GM19324 (cell line): ENCODE measurements around the gene LDB2.
"Not testable (repeated sequence)": the region's sequence is repeated elsewhere in the genome, so short reads cannot be mapped to it uniquely, and the experiment has no call there.

Experiments
- ATAC-seq: cut with Tn5 transposase; IDR thresholded peaks from one replicate; pipeline ENCODE4 v1.9.1; 2021; ENCODE audit warnings: mild to moderate bottlenecking, moderate library complexity; ENCODE audit not compliant: unreplicated experiment, low FRiP score

LDB2 gene

DNA sequence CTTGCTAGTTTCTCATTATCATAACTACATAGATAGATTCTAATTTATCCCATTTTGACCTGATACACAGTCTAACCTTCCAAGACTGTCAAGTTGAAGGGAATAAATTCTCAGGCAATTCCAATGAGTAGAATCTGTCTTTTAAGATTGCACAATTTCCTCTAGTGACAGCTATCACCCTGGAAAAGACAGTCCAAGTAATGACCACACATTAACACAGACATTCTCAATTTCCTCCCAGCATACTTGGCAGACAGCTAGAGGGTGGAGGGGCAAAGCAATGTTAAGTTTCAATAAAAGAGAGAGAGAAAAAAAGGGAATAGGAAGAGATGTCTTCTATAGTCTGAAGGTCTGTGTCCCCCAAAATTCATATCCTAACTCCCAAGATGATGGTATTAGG lies 234.7 kb downstream of the LDB2 start:
- no peak for ATAC-seq

DNA sequence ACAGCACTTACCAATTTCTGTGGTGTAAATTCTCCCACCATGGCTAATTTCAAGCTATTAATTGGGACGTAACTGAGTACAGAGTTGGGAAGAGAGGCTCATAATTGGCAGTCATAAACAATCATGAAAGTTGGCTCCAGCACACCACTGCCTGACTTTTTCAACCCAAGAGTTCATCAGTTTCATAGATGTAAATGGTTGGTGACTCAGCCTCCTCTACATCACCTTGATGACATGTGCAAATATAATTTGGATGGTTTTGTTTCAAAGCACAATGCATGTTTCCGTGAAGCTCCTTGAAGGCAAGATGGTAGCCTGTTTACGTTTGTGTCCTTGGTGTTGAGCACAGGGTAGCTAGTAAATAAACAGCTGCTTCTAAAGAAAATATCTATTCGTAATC lies 235.1 kb downstream of the LDB2 start:
- no peak for ATAC-seq

DNA sequence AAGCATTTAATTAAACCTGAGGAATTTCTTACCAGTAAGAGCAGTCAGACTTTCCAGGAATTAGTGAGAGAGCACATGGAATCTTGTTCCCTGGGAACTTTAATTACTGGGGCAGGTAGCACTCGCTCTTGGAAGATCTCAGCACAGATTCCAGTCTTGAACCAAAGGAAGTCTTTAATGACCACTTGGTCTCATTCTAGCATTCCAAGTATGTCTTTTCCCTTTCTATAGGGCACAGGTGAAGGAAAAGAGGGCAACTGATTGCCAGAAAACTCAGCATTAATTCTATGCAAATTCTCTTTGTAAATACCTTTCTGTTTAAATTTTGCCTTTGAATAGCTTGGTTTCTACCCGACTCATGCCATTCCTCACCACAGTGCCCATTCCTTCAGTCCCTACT lies 236.6 kb downstream of the LDB2 start:
- ATAC-seq = no peak

DNA sequence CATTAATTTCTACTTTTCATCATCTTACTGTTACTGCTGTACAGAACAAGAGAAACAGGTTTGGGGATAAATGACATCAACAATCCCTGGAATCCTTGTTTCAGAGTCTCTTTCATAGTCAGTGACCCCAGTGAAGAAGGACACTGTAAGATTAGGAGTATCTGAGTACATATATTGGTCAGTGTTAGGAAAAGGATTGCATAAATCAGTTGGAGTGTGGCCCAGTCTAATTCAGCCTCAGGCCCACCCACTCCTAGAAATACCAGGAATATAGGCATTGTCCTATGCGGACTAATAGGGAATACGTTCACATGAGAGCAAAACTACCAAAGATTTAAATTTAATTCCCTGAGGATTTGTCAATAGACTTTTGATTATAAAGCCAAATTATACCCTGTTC lies 237.8 kb downstream of the LDB2 start:
- no peak for ATAC-seq

DNA sequence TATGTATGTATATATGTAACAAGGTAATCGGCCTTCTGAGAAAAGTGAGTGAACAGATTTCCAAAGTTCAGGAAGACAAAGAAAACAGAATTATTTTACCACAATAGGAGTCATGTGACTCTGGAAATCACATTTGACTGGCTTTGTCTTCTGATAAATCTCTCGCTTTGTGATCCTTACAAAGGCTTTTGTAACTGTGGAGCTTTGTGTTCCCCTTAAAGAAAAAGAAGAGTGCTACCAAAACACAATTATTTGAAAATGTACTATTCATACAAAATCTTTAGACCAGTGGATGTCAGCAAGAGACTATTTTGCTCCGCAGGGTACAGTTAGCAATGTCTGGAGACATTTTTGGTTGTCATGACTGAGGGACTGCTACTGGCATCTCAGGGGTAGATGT lies 238.8 kb downstream of the LDB2 start:
- no peak for ATAC-seq

DNA sequence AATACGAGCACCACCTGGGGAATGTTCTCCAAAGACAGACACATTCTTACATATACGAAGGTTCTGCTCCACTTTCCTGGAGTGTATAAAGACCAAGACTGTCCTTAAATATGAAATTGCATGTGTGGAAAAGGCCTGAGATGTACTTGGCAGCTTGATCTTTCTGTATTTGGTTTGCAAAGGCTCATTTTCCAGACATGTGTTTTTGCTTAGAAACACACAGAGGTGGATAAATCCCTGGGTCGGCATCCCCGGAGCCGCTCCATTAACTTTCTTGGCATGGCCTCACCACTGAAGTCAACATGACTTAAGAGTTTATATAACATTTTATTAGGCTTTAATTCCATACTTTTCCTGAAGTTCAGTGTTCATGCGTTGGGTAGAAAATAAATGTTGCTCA lies 239.4 kb downstream of the LDB2 start:
- ATAC-seq = no peak

DNA sequence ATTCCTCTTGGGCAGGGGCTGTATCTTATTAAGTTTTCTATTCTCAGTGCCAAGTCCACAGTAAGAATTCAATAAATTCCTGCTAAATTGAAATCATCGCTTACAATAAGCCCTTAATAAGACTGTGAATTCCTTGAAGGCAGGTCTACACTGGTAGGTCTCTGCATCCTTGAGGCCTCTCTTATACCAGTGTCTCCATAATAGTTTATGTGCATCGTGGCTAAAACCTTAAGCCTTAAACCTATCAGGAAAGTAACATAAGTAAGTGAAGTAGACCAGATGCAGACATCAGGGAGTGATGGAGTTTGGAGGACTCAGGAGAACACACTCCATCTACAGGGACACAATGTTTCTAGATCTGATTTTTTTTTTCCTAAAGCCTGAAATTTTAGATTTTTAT lies 240.3 kb downstream of the LDB2 start:
- no peak for ATAC-seq

DNA sequence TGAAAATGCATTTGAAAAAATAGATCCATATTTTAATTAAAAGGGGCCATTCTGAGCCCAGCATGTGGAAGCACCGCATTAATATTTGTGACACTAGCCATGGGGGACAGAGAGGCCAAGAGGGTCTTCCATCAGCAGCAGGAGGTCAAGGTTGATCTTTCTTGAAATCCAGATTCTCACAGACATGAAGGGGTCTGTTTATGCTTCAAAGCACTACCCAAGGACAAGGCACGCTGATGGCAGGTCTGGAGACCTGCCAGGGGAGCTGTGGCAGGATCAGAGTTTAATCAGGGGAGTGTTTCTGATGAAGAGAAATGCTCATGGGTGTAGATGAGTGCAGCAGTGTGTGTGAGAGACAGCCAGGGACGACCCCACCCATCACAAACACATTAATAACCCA lies 243.3 kb downstream of the LDB2 start:
- ATAC-seq = no peak

DNA sequence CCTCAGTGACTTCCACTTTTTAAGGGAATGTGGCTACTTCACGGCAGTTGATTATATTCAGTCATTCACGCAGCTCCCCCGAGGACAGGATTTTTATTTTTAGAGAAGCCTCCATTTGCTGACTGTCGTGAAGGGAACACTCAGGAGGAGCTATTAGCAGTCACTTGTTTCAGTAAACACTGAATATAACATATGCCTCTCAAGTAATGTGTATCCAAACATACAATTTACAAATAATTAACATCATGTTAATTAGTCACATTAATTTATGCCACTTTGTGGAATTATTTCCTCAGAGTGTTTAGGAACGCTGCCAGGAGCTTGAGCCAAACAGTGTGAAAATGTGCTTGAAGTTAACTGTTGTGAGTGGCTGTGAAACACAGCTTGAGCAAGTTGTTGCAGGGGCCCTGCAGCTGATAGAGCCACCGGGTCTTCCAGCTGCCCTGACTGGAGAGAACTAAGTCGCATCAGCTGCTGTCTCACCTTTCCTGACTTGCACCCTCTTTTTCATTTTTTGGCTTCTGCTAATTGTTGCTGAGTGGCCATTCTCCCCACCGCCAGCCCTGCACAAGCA lies 245.6 kb downstream of the LDB2 start:
- ATAC-seq = no peak

DNA sequence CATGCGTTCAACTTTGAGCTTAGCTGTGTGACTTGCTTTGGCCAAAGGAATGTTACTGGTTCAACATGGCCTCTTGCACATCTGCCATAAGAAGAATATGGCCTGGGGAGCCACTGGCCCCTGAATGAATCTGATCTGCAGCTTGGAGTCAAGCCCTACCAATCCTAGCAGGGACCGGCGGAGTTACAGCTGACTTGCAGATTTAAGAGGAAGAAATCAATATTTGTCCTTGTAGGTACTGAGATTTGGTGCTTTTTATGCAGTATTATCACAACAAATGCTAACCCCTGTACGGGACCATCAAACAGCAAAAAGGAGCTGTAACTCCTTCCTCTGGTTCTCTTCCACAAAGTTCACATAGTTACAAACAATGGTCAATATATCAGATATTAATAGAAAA lies 252.0 kb downstream of the LDB2 start:
- no peak for ATAC-seq

DNA sequence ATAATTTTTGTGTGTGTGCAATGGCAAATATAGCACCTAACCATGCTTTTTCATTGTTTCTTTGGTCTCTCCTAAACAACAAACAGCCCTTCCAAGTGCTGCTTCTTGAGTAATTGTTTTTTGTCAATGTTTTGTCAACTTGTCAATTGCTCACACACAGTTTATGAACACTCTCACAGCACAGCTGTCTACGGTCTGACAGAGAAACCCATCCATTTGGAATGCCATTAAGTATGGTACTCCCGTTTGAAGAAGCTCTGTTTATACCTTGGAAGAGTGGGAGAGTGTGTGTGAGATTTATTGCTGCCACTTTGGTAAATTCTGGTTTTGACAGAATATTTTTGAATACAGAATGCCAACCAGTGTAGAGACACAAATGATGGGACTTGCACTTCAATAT lies 254.6 kb downstream of the LDB2 start:
- ATAC-seq = no peak

DNA sequence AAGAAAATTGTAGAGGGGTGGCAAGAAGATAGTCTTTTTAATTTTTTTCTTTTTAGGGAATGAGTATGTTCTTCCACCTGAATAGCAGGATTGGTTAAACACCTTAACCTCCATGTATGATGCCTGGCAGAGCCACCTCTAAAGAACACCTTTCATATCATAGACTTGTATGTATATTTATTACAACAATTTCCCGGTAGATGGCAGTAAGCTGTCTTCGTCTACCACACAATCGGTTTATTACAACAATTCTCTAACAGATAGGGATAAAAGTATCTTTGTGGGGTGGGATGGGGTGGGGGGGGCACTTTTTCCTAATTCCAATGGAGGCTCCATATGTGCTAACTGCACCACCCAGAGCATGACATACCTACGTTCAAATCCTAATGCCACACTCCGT lies 255.5 kb downstream of the LDB2 start:
- ATAC-seq = no peak

DNA sequence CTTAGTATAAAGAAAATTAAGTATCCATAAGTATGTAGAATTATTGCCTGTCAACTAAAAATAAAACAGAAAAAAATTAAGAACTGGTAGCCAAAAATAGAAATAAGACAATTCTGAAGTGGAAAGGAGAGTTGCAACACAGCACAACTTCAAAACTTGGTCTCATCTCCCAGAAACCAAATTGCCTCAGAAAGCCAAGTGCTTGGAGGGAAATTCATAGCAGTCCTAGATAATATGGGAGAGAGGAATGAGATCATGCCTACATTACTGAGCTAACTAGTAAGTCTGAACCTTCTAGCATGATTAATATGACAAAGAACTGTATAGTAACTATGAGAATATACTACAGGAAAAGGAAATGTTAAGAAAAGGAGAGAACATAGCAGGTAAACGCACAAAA lies 256.5 kb downstream of the LDB2 start:
- ATAC-seq = no peak

DNA sequence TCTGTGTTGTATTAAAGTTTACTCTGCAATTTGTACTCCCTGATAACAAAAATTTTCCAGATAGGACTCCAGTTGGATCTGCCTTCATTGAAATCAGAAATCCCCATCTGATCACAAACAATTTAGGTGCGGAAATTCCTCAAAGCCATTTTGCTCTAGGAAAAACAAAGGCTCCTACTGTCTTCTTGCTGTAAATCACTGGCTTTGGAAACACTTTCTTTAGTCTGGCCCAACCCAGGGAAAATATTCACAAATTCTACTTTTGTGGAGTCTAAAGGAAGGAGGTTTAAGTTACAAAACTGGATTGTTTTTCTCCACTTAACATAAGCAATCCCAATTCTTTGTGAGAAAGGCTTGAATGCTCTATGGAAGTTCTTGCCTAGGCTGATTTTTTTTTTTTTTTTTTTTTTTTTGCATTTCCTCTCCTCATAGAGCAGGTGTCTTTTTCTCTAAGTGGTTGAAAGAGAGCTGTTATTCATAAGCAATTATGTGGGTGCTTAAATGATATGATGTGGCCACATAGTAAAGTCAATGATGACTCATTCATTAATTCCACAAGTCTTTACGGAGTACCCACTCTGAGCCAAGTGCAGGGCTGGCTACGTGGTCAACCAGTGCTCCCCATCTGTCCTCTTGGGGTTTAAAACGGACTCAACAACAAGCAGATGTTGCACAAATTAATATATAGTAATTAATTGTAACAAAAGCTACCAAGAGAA lies 261.4 kb downstream of the LDB2 start:
- ATAC-seq = no peak

DNA sequence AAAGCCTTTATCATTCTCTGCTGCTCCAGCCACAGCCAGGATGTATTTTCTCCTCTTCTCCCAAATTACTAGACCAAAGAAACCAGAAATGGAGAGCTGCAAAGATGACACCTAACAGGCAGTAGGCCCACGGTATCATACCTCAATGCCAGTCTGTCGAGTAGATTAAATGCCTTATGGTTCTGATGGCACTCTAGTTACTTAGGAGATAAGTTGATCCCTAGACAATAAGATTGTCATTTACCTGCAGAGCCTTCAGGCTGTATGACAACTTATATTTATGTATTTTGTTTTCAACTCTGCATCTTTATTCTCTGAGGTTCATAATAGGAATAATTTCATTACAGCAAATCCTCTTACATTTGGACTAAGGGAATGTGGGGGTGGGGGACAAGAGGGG lies 262.1 kb downstream of the LDB2 start:
- ATAC-seq = no peak

DNA sequence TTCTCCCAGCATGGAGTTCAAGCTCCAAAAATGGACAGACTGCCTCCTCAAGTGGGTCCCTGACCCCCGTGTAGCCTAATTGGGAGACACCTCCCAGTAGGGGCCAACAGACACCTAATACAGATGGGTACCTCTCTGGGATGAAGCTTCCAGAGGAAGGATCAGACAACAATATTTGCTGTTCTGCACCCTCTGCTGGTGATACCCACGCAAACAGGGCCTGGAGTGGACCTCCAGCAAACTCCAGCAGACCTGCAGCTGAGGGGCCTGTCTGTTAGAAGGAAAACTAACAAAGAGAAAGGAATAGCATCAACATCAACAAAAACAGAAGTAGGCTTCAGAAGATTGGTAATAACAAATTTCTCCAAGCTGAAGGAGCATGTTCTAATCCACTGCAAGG lies 269.2 kb downstream of the LDB2 start:
- ATAC-seq = not testable (repeated sequence)

DNA sequence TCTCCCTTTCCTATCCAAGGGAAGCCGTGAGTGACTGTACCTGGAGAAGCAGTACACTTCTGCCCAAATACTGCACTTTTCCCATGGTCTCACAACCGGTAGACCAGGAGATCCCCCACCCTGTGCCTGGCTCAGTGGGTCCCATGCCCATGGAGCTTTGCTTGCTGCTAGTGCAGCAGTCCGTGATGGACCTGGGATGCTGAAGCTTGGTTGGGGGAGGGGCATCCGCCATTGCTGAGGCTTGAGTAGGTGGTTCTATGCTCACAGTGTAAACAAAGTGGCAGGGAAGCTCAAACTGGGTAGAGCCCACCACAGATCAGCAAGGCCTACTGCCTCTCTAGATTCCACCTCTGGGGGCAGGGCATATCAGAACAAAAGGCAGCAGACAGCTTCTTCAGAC lies 269.6 kb downstream of the LDB2 start:
- not testable (repeated sequence) for ATAC-seq

DNA sequence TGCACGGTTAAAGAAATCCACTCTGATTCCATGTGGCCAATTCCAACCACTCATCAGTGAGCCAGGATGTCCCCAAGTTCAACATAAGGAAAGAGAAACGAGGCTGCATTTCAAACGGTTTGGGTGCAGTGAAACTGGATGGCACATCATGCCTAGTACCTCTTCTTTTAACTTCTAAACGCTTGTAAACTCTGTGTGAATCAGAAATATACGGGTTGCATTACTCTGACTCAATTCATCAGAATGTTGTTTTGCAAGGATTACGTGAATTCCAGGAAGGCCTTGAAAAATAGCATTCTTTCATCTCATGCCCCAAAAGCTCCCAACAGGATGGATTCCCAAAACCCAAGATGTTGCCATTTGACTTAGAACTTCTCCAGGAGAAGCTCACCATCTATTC lies 270.4 kb downstream of the LDB2 start:
- no peak for ATAC-seq

DNA sequence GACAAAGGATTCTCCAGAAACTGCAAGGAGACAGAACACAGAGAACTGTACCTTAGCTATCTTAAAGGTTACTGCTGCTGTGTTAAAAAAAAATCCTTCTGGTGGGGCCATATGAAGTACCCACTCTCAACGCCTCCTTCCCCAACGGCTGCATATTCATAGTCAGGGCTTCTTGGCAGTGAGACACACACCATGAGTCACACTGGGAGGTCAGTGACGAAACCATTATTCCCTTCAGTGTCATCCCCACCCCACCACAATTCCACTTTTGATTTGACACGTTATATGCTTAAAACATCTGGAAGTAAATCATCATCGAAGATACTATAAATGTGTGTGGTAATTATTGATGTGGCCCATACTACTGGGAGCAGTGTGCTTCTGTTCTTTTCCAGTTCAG lies 271.5 kb downstream of the LDB2 start:
- ATAC-seq = no peak

DNA sequence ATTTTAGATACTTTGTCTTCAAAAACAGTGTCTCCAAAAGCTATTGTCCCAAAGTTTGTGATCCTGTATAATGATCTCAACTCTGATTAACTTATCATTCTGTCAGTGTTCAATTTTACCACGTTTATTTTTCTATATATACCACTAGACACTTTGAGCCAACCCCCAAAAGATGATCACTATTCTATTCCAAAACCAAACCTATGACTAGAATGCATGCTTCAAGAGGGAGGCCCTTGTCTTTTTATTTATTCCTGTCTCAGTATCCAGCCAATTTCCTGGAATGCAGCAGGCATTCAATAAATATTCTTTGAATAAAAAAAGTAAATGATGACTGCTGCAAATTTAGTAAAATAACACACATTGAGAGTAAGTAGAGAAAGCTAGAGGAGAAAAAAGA lies 275.6 kb downstream of the LDB2 start:
- ATAC-seq = no peak

DNA sequence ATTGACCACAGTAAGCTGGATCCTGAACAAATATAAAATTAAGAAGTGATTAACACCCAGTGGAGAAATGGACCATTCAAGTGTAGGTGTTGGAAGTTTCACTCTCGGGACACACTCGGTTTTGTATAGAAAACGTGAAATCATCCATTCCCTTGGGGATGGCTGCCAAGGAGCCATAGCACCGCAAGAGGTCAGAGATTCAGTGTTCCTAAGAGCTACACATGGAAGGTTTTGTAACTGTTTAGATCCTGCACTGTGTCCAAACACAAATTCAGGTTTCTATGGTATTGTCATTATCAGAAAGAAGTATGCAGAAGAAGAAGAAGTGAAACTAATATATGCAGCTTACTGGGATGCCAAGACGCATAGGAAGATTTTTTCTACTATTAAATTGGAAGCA lies 281.0 kb downstream of the LDB2 start:
- no peak for ATAC-seq

DNA sequence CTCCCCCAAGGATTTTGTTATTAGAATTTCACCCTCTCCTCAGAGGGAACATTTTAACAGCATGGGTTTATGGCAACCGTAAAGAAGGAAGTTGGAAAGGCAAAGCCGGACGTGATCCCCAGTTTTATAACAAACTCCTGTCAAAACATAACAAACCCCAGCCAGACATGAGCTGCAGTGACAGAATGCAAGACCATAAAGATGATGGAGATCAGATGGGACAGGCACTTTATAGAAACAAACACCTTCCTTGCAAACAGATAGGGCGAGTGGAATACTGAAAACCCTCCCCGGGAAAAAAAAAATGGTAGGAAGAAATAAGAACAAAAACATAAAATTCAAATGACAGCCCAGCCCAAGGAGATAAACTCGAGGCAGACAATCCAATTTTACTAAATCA lies 281.4 kb downstream of the LDB2 start:
- no peak for ATAC-seq
